SK-N-SH treated with all-trans-retinoic acid at 6 μM for 48 hours (cell line): ENCODE measurements around the gene DOK1.
A peak's percentile ranks its signal among the peaks of the same experiment; 100 is the strongest.

Experiments
- ATAC-seq: fragments of 200-7000 bp; cut with Tn5 transposase; 3 replicates; pipeline ENCODE4 v1.9.1; 2020; ENCODE audit warnings: mild to moderate bottlenecking, moderate library complexity
- ARNTL ChIP-seq: fragments of 450-650 bp; formaldehyde crosslinking; IDR thresholded peaks from 2 replicates; pipeline ENCODE4 v1.5.0; 2020; ENCODE audit warnings: low read depth, mild to moderate bottlenecking, moderate library complexity, borderline replicate concordance
- CSDC2 ChIP-seq: fragments of 250-450 bp; sonication (Bioruptor Pico); IDR thresholded peaks from 2 replicates; pipeline ENCODE4 v1.5.0; 2020; ENCODE audit warnings: mild to moderate bottlenecking, moderate library complexity
- ESRRG ChIP-seq: fragments of 250-450 bp; sonication (Bioruptor Pico); IDR thresholded peaks from 2 replicates; pipeline ENCODE4 v1.6.1; 2021; ENCODE audit warnings: mild to moderate bottlenecking
- SNAI2 ChIP-seq: fragments of 250-450 bp; sonication (Bioruptor Pico); IDR thresholded peaks from 2 replicates; pipeline ENCODE4 v1.5.0; 2020; ENCODE audit warnings: mild to moderate bottlenecking, moderate library complexity
- TCF4 ChIP-seq: fragments of 250-450 bp; sonication (Bioruptor Pico); IDR thresholded peaks from 2 replicates; pipeline ENCODE4 v1.8.0; 2021; ENCODE audit warnings: mild to moderate bottlenecking, moderate library complexity, borderline replicate concordance
- TOX ChIP-seq: fragments of 250-450 bp; sonication (Bioruptor Pico); IDR thresholded peaks from 2 replicates; pipeline ENCODE4 v1.8.0; 2021; ENCODE audit warnings: mild to moderate bottlenecking, moderate library complexity, borderline replicate concordance
- ZNF565 ChIP-seq: fragments of 450-650 bp; formaldehyde crosslinking; conservative IDR thresholded peaks from 2 replicates; pipeline ENCODE4 v1.5.0; 2020; ENCODE audit warnings: low read depth, mild to moderate bottlenecking, moderate library complexity
- ZNF8 ChIP-seq: fragments of 450-650 bp; formaldehyde crosslinking; IDR thresholded peaks from 2 replicates; pipeline ENCODE4 v1.5.0; 2020; ENCODE audit warnings: mild to moderate bottlenecking, moderate library complexity
- TF ChIP-seq, protein P1 (sequence below): fragments of 250-450 bp; sonication (Bioruptor Pico); IDR thresholded peaks from 2 replicates; pipeline ENCODE4 v1.5.1; 2021; ENCODE audit warnings: mild to moderate bottlenecking, moderate library complexity
- TF ChIP-seq, protein P2 (sequence below): fragments of 250-450 bp; sonication (Bioruptor Pico); IDR thresholded peaks from 2 replicates; pipeline ENCODE4 v1.8.0; 2020; ENCODE audit warnings: mild to moderate bottlenecking, moderate library complexity, borderline replicate concordance
- TF ChIP-seq, protein P3 (sequence below): fragments of 250-450 bp; sonication (Bioruptor Pico); IDR thresholded peaks from 2 replicates; pipeline ENCODE4 v1.5.0; 2020; ENCODE audit warnings: mild to moderate bottlenecking, moderate library complexity
- TF ChIP-seq, protein P4 (sequence below): fragments of 250-450 bp; sonication (Bioruptor Pico); IDR thresholded peaks from 2 replicates; pipeline ENCODE4 v1.5.1; 2020; ENCODE audit warnings: low read depth, mild to moderate bottlenecking, moderate library complexity
- TF ChIP-seq, protein P5 (sequence below): fragments of 250-450 bp; sonication (Bioruptor Pico); IDR thresholded peaks from 2 replicates; pipeline ENCODE4 v1.8.0; 2021; ENCODE audit warnings: low read depth, mild to moderate bottlenecking, moderate library complexity, borderline replicate concordance

DOK1 gene

DNA sequence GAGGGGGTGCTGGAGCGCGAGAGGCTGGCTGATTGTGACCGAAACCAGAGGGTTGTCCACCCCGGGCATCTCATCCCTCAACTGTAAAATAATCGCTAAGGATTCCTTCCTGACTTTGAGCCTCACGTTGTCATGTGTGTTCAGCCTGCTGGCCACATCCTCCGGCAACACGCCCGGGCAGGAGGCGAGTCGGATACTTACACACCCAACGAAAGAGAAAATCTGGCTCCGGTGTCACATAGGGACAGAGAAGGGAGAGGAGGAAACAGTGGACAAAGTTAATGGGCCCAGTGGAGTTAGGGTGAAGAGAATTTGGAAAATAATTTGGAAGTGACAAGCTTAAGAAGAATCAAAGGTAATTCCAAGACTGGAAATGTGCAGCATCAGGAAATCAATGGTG, 37.9 kb upstream of the DOK1 start:
- TF ChIP-seq, protein P1, sequence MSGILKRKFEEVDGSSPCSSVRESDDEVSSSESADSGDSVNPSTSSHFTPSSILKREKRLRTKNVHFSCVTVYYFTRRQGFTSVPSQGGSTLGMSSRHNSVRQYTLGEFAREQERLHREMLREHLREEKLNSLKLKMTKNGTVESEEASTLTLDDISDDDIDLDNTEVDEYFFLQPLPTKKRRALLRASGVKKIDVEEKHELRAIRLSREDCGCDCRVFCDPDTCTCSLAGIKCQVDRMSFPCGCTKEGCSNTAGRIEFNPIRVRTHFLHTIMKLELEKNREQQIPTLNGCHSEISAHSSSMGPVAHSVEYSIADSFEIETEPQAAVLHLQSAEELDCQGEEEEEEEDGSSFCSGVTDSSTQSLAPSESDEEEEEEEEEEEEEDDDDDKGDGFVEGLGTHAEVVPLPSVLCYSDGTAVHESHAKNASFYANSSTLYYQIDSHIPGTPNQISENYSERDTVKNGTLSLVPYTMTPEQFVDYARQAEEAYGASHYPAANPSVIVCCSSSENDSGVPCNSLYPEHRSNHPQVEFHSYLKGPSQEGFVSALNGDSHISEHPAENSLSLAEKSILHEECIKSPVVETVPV (CRISPR knock-in tag) = no peak
- TF ChIP-seq CSDC2 (CRISPR knock-in tag) = no peak
- TF ChIP-seq, protein P2, sequence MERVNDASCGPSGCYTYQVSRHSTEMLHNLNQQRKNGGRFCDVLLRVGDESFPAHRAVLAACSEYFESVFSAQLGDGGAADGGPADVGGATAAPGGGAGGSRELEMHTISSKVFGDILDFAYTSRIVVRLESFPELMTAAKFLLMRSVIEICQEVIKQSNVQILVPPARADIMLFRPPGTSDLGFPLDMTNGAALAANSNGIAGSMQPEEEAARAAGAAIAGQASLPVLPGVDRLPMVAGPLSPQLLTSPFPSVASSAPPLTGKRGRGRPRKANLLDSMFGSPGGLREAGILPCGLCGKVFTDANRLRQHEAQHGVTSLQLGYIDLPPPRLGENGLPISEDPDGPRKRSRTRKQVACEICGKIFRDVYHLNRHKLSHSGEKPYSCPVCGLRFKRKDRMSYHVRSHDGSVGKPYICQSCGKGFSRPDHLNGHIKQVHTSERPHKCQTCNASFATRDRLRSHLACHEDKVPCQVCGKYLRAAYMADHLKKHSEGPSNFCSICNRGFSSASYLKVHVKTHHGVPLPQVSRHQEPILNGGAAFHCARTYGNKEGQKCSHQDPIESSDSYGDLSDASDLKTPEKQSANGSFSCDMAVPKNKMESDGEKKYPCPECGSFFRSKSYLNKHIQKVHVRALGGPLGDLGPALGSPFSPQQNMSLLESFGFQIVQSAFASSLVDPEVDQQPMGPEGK (CRISPR knock-in tag) = no peak
- ATAC-seq = no peak

DNA sequence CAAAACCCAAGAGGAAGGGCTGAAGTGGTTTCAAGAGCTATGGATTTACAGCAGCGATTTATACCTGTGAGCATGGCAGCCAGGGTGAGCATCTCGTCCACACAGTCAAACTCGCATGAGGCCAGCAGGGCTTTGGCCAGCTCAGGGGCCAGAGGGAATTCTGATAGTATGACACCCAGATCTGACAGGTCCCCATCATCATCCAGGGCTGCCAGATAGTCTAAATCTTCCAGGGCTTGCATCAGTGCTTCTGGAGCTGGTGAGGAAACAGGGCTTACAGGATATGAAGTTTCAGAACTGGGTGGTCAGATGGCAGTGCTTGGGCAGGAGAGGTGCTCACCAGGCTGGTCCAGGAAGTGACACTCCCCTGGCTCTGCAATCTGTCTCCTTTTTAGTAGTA, 32.0 kb upstream of the DOK1 start:
- no peak for TF ChIP-seq TCF4 (CRISPR knock-in tag)
- TF ChIP-seq, protein P3, sequence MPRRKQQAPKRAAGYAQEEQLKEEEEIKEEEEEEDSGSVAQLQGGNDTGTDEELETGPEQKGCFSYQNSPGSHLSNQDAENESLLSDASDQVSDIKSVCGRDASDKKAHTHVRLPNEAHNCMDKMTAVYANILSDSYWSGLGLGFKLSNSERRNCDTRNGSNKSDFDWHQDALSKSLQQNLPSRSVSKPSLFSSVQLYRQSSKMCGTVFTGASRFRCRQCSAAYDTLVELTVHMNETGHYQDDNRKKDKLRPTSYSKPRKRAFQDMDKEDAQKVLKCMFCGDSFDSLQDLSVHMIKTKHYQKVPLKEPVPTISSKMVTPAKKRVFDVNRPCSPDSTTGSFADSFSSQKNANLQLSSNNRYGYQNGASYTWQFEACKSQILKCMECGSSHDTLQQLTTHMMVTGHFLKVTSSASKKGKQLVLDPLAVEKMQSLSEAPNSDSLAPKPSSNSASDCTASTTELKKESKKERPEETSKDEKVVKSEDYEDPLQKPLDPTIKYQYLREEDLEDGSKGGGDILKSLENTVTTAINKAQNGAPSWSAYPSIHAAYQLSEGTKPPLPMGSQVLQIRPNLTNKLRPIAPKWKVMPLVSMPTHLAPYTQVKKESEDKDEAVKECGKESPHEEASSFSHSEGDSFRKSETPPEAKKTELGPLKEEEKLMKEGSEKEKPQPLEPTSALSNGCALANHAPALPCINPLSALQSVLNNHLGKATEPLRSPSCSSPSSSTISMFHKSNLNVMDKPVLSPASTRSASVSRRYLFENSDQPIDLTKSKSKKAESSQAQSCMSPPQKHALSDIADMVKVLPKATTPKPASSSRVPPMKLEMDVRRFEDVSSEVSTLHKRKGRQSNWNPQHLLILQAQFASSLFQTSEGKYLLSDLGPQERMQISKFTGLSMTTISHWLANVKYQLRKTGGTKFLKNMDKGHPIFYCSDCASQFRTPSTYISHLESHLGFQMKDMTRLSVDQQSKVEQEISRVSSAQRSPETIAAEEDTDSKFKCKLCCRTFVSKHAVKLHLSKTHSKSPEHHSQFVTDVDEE (CRISPR knock-in tag) = no peak
- no peak for TF ChIP-seq ZNF8 (CRISPR knock-in tag)
- TF ChIP-seq ARNTL (CRISPR knock-in tag) = no peak
- ATAC-seq = peak; percentile 3; the same call in 1 of the 3 replicates

DNA sequence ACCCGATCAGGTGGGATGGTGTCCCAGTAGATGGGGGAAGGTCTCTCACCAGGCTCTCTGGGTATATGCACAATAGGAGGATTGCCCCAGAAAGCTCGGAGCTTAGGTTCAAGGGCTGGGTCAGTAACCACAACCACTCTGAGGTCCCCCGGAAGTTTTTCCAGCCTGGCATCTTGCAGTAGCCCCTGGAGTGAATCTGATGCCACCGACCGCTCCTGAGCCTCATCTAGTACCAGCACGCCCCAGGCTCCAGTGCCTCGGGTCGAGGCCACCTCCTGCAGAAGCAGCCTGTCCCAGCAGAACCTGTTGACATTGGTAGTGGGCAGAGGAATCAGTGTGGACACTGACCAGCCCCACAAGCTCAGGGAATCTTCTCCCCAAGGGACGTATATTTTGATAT, 30.5 kb upstream of the DOK1 start:
- TF ChIP-seq, protein P4, sequence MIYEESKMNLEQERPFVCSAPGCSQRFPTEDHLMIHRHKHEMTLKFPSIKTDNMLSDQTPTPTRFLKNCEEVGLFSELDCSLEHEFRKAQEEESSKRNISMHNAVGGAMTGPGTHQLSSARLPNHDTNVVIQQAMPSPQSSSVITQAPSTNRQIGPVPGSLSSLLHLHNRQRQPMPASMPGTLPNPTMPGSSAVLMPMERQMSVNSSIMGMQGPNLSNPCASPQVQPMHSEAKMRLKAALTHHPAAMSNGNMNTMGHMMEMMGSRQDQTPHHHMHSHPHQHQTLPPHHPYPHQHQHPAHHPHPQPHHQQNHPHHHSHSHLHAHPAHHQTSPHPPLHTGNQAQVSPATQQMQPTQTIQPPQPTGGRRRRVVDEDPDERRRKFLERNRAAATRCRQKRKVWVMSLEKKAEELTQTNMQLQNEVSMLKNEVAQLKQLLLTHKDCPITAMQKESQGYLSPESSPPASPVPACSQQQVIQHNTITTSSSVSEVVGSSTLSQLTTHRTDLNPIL (CRISPR knock-in tag) = no peak
- TF ChIP-seq ARNTL (CRISPR knock-in tag) (no peak), TCF4 (CRISPR knock-in tag) (no peak), SNAI2 (CRISPR knock-in tag) (no peak)
- TF ChIP-seq, protein P1 (CRISPR knock-in tag) = no peak
- TF ChIP-seq, protein P5, sequence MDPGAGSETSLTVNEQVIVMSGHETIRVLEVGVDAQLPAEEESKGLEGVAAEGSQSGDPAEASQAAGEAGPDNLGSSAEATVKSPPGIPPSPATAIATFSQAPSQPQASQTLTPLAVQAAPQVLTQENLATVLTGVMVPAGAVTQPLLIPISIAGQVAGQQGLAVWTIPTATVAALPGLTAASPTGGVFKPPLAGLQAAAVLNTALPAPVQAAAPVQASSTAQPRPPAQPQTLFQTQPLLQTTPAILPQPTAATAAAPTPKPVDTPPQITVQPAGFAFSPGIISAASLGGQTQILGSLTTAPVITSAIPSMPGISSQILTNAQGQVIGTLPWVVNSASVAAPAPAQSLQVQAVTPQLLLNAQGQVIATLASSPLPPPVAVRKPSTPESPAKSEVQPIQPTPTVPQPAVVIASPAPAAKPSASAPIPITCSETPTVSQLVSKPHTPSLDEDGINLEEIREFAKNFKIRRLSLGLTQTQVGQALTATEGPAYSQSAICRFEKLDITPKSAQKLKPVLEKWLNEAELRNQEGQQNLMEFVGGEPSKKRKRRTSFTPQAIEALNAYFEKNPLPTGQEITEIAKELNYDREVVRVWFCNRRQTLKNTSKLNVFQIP = no peak
- no peak for ATAC-seq

DNA sequence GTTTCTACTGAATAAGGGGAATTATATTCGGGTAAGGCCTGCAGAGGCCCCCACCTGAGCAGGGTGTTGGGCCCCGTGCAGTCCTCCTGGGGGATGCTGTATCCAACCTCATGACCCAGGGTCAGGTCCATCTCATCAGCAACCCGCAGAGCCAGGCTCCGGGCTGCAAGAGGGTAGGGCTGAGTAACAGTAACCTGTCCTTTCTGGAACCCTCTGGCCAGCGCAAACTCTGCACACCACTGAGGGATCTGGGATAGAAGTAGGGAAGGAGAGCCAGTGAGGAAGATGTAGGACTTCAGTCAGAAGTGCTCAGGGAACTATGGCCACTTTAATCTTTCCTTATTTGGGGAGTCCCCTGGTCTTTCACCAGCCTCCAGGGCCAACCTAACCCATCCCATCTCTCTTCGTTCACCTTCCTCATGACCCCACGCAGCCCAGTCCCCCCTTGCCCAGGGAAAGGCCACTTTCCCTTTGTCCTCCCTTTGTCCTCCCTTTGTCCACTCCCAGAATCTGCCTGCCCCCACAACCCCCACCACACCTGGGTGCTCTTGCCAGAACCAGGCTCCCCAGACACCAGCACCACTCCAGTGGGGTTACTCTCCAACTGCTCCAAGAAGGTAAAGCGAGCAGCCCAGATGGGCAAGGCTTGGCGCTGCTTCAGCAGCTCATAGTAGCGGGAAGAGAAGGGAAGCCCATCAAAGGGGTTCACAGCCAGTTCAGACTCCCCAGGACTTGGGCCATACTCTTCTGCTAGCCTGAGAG, 29.4 kb upstream of the DOK1 start:
- TF ChIP-seq CSDC2 (CRISPR knock-in tag) (no peak), ESRRG (no peak), TOX (no peak), ZNF8 (CRISPR knock-in tag) (no peak), ZNF565 (CRISPR knock-in tag) (no peak)

More for the DNA sequence above, 29.4 kb upstream of the DOK1 start:
- no peak for ATAC-seq
